ENCODE measurements around the gene PGA3.
"Not testable (repeated sequence)": the region's sequence is repeated elsewhere in the genome, so short reads cannot be mapped to it uniquely, and the experiment has no call there.

Gene PGA3

GRCh38 chr11:61211327-61211952, 8.1 kb downstream of the PGA3 start:
- not testable (repeated sequence) for DNase-seq

DNA sequence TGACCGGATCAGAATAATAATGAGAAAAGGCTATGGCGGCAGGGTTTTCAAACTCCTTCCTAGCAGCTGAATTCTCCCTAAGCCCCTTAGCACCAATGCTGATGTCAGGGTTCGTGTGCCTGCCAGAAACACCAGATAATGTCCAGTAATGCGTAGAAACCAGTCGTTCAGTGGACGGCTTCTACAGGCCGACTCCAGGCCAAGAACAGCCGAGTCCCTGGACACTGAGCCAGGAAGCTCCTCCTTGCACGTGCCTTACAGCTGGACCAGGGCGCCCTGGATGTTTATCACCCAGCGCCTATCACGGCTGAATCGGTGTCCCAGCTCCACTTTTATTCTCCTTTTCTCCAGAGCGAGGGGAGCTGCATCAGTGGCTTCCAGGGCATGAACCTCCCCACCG, 8.9 kb downstream of the PGA3 start:
- DNase-seq, result not testable (repeated sequence)

DNA sequence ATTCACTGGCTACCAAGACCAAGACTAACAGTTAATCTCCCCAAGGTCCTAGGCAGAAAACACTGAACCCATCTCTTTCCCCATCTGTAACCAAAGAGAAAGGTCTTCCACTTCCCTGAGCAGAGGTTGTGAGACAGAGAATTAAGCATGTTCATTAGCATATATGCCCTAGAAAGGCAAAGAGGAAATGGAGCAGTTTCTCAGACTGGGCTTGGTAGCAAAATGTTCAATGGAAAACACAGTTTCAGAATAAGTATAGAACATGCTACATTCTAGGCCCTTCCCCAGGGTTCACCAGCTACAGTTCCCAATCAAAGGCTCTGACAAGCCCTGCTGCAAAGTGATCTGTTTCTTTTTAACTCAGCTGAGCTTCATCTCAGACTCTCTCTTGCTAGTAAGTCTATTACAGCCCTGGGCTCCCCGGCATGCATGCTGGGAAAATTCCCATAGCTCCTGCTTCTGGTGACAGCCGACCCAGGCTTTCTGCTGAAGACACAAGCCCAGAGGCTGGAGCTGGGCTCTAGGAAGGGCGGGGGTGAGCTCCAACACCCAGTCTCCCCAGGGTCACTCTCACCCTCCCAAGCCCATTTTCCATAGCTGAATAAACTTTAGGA, 10.5 kb downstream of the PGA3 start:
- not testable (repeated sequence) for DNase-seq

DNA sequence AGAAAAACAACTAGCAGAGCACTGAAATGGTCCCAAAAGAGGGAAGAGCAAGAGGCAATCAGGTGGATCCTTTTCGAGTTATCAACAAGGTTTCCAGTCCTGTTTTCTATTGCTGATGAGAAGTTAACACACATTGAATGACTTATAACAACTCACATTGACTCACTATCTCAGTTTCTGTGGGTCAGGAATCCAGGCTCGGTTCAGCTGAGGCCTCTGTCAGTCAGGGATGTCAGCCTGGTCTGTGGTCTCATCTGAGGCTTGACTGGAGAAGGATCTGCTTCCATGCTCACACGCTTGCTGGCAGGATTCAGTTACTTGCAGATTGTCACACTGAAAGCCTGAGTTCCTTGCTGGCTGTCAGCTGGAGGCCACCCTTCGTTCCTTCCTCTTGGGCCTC, 15.0 kb downstream of the PGA3 start:
- DNase-seq, result not testable (repeated sequence)

DNA sequence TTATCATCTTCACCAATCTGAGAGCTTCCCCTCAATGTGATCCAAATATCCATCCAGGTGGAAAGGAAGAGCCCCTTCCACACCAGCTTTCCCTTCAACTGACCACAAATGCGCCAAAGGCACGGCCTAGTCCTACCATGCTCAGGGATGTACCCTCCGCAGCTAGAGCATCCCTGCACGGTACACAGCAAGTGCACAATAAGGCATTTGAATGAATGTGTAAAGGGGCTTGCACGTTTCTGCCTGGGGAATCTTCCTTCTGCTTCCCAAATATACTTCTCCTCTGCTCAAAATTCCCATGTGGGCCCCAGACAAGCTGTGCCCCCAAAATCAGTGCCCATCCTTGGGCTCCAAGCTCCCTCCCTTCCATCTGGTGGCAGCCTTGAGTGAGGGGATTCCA, 15.7 kb downstream of the PGA3 start:
- not testable (repeated sequence) for DNase-seq

DNA sequence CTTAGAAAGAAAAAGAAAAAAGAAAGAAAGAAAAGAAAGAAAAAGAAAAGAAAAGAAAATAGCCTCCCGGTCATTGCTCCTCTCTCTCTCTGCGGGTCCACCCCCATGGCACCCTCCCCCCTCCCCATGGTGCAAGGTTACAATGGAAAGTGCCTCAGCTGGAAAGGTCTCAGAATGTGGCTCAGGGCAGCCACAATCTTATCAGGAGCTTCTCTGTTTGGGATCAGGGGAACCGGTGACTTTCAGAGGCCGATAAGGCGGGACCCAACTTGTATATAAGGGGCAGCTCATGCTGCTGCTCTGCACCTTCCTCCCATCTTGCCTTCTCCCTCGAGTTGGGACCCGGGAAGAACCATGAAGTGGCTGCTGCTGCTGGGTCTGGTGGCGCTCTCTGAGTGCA, 18.7 kb downstream of the PGA3 start, which contains the start of gene PGA4:
Gene PGA4, plus strand, starts transcription at position 301 of the 400 bp plus-strand sequence. Its CDS starts 54 bp downstream, at position 355.
- not testable (repeated sequence) for DNase-seq

- DNase-seq, result not testable (repeated sequence)
Observed at GRCh38 chr11:61222692-61223091, 19.4 kb downstream of the PGA3 start.

DNA sequence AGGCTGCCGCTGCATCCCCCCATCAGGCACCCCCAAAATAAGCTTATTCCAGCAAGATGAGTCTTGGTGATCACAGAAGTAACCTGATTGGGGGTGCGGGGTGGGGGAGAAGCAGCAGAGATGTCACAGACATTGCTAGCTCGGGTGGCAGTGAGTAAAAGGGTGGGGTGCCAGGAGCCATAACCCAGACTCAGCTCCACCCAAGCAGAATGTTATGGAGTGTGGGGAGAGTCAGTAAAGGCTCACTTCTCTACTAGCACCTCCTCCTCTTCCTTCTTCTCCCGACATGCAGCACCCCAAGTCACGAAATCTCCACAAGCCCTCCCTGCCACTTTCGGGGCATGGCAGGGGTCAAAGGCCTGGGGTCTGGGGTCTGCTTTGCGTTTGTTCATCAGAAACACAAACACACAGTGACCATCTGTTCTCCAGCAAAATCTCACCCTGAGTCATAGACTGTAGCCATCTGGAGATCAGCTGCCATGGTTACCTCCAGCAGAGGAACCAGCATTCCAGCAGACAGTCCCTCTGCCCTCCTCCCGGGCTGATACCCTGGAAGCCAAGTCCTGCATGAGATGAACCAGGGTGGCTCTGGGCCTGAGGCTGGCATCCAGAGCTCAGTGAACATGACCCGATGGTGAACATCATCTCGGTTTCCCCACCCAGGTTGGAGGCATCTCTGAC, 23.3 kb downstream of the PGA3 start:
- DNase-seq, result not testable (repeated sequence)

GRCh38 chr11:61229458-61229857, 26.1 kb downstream of the PGA3 start:
- not testable (repeated sequence) for DNase-seq

GRCh38 chr11:61231033-61231432, 27.7 kb downstream of the PGA3 start:
- not testable (repeated sequence) for DNase-seq

DNA sequence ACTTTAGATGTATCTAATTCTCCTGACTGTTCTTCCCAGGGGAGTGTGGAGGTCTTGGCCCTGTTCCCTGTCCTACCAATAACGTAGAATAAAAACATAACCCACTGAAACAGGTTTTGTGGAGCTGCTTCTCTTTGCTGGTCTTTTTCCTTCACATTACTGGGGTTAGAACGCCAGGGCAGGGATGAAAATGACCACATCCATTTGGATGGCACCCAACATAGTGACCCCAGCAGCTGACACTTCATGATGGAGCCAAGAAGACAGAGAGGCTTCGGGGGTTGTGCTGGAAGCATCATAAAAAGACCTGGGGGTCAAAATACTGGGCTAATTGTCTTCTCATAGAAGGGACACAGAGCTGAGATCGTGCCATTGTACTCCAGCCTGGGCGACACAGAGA, 28.3 kb downstream of the PGA3 start:
- DNase-seq, result not testable (repeated sequence)

- not testable (repeated sequence) for DNase-seq
Observed at GRCh38 chr11:61232548-61233145, 29.3 kb downstream of the PGA3 start.

- DNase-seq, result not testable (repeated sequence)
Observed at GRCh38 chr11:61237130-61237529, 33.8 kb downstream of the PGA3 start.

- not testable (repeated sequence) for DNase-seq
Observed at GRCh38 chr11:61240288-61240687, 37.0 kb downstream of the PGA3 start.

GRCh38 chr11:61240875-61241274, 37.6 kb downstream of the PGA3 start, which contains the start of gene PGA5:
PGA5 (plus strand) TSS chr11:61241175; CDS start chr11:61241227, 52 bp downstream.
- DNase-seq, result not testable (repeated sequence)

- DNase-seq, result not testable (repeated sequence)
Observed at GRCh38 chr11:61241526-61241925, 38.2 kb downstream of the PGA3 start.

- DNase-seq, result not testable (repeated sequence)
Observed at GRCh38 chr11:61245284-61245964, 42.1 kb downstream of the PGA3 start.

DNA sequence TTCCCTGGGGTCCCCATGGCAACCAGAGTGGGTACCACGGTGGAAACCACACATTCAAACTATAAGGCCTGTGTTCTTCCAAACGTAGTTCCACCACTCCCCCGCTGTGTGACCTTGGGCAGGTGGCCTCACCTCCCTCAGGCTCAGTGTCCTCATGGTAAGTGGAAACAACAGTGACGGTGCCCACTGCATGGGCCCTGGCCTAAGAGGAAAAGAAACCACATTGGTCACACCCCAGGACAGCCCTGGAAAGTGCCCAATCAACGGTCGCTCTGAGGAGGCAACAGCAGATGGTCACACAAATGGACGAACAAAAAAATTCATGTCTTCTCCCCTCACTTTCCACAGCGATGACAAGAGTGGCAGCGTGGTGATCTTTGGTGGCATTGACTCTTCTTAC, 44.8 kb downstream of the PGA3 start:
- DNase-seq, result not testable (repeated sequence)

DNA sequence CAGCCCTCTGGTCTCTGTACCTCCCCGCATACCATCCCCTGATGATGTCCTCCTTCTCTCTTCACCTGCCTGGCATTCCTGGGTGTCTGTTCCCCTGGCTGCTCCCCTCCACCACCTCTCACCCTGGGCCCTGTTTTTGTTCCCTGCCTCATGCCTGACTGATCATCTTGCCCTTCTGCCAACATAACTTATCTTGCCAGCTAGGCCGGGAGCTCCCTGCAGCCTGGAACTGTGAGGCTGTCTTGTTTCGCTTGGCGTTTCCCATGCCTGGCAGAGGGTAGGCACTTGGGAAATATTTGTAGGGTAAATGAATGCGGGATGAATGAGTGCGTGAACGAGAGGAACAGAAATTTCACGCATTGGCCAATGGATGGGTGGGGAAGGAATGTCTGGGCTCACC, 45.9 kb downstream of the PGA3 start:
- not testable (repeated sequence) for DNase-seq

DNA sequence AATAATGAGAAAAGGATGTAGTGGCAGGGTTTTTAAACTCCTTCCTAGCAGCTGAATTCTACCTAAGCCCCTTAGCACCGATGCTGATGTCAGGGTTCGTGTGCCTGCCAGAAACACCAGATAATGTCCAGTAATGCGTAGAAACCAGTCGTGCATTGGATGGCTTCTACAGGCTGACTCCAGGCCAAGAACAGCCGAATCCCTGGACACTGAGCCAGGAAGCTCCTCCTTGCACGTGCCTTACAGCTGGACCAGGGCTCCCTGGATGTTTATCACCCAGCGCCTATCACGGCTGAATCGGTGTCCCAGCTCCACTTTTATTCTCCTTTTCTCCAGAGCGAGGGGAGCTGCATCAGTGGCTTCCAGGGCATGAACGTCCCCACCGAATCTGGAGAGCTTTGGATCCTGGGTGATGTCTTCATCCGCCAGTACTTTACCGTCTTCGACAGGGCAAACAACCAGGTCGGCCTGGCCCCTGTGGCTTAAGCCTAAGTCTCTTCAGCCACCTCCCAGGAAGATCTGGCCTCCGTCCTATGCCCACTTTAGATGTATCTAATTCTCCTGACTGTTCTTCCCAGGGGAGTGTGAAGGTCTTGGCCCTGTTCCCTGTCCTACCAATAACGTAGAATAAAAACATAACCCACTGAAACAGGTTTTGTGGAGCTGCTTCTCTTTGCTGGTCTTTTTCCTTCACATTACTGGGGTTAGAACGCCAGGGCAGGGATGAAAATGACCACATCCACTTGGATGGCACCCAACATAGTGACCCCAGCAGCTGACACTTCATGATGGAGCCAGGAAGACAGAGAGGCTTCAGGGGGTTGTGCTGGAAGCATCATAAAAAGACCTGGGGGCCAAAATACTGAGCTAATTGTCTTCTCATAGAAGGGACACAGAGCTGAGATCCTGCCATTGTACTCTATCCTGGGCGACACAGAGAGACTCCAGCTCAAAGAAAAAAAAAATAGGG, 47.8 kb downstream of the PGA3 start:
- not testable (repeated sequence) for DNase-seq

- not testable (repeated sequence) for DNase-seq
Observed at GRCh38 chr11:61252332-61252731, 49.0 kb downstream of the PGA3 start.
